D721Med (cell line): ENCODE measurements around the gene FAS.

Source experiments
- DNase-seq: peaks from one replicate; pipeline ENCODE4 v3.0.0; 2011; ENCODE audit warnings: low spot score; ENCODE audit not compliant: insufficient read length
- FAIRE-seq: peaks from 2 replicates; lab custom pipeline; 2011; peaks lifted over from hg19 to GRCh38; lab: Jason Lieb, UNC
- TF ChIP-seq, protein P1 (sequence below): IDR thresholded peaks from 2 replicates; pipeline ENCODE4 v1.5.1; 2012; ENCODE audit warnings: mild to moderate bottlenecking, control low read depth; ENCODE audit not compliant: insufficient read depth; ENCODE audit errors: missing control alignments

The FAS gene

DNA sequence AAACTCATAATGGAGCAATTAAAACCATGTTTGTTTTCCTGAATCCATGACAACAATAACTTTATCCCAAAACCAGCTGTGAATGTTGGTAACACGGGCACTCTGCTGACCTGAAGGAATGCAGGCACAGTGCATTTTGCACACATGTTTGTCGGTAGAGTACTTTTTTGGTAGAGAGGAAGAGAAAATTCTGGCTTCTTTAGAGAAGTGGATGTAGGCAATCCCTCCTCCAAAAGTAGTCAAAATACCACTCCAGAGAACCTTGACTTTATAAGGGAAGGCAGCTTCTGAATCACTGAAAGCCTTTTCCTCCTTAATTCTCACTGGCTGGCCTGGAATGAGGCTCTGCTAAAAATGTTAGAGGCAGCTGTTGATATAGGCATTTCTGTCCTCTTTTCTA is 22.2 kb upstream of the FAS start:
- no peak for DNase-seq
- no peak for FAIRE-seq
- TF ChIP-seq, protein P1, sequence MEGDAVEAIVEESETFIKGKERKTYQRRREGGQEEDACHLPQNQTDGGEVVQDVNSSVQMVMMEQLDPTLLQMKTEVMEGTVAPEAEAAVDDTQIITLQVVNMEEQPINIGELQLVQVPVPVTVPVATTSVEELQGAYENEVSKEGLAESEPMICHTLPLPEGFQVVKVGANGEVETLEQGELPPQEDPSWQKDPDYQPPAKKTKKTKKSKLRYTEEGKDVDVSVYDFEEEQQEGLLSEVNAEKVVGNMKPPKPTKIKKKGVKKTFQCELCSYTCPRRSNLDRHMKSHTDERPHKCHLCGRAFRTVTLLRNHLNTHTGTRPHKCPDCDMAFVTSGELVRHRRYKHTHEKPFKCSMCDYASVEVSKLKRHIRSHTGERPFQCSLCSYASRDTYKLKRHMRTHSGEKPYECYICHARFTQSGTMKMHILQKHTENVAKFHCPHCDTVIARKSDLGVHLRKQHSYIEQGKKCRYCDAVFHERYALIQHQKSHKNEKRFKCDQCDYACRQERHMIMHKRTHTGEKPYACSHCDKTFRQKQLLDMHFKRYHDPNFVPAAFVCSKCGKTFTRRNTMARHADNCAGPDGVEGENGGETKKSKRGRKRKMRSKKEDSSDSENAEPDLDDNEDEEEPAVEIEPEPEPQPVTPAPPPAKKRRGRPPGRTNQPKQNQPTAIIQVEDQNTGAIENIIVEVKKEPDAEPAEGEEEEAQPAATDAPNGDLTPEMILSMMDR = no peak

DNA sequence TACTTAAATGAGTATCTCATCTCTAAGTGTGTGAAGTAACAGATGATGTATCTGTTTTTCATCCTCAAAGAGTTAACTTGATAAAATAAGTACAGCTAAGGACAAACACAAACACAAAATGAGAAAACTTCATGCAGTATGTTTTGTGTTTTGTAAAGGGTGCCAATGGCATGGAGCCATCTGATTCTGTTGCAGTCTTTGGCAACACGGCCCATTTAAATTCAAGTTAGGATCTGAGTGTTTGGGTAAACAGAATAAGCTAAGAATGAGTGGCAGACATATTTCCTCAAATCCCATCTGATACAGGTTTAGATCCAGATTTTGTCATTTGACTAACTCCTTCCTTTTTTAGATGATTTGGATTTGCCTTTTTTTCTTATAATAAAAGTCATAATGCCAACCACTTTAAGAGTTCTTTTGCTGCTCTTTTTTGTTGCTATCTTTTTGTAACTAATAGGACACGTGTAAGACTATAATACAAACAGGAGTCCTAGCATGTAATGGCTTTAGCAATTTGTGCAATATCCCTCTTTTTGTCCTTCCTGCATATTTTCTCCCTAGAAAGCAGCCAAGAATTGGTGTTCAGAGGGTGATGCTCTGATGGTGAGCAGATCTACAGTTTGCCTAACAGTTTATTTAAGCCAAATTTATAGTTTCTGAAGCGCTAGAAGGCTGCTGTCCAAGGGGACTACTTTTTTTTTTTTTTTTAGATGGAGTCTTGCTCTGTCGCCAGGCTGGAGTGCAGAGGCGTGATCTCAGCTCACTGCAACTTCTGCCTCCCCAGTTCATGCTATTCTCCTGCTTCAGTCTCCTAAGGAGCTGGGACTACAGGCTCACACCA is 19.2 kb upstream of the FAS start:
- DNase-seq = no peak
- TF ChIP-seq, protein P1 = no peak
- FAIRE-seq = no peak

DNA sequence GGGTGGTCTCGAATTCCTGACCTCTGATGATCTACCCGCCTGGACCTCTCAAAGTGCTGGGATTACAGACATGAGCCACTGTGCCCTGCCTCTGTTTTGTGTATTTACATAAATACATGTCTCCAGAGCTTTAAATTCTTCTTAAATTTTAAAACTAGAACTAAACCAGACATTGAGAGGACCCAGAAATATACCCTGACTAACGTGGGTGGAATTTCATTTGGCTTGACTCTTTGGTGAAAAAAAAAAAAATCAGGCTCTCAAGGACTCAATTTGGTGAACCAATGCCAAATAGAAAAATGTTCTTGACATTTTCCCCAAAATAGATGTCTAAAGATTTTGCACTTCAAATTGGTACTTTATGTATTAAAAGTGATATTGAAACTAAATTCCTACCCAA is 16.6 kb upstream of the FAS start:
- TF ChIP-seq, protein P1 = no peak
- FAIRE-seq (no peak), DNase-seq (no peak)

DNA sequence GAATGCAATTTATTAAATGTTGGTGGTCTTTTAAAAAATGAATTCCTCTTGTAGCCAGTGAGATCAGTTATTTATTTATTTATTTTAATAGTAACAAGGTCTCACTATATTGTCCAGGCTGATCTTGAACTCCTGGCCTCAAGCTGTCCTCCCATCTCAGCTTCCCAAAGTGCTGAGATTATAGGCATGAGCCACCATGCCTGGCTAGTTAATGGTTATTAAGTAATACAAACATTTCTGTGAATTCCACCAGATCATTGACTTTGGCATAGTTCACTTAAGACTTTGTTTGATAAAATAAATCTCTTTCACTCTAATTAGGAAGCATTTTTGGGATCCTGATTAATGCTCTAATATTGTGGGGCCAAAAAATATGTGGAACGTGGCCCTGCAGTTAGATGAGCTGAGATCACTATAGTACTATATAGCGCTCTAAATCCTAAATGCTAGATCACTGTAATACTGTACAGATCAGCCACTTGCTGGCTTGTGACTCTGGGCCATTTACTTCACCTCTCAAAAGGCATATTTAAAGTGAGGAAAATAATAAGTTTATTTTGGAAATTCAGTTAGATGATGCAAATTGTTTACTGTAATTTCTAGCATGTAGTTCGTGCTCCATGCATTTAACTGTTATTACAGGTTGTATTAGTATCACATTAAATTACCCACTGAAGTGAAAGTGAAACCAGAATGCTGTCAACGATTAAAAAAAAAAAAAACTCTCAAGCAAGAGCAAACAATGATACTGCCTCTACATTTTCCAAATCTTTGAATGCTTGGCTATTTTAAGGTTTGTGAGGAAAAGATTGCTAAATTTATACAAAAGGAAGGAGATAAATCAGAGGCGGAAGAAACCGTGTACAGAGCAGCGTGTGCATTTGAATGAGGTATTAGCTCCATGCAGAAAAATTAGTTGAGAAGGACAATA is 15.9 kb upstream of the FAS start:
- FAIRE-seq = no peak
- TF ChIP-seq, protein P1 = no peak
- DNase-seq = no peak

DNA sequence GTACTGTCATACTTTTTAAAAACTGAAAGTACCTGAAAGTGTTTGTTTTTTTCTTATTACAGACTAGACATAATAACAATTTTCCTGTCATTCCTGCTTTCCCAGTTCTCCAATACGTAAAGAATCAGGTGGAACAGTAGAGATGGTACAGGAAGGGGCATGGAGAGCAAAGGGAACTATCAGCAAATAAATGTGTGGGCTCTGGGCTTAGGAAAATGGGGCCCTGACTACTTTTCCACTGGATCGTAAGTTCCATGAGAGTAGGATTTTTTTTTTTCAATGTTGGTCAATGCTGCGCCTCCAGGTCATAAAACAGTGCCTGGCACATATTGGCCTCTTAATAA is 15.2 kb upstream of the FAS start:
- TF ChIP-seq, protein P1 = no peak
- DNase-seq (no peak), FAIRE-seq (no peak)

DNA sequence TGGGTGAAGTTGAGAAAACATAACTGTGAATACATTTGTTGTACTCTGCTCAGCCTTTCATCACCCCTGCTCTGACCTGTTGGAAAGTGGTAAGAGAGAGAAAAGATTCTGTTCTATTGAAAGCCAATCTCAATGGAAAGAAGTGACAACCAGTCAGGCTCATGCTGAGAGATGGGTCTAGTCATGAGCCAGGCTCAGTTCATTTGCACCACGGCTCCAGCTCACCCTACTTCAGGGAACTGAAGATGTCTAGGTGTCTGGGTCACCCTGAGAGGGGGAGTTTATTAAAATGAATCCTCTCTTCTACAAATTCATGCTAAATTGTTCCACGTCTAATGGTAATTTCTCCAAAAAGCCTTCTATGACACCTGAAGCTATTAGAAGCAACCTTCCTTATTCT is 12.1 kb upstream of the FAS start:
- TF ChIP-seq, protein P1 = no peak
- no peak for FAIRE-seq
- DNase-seq = no peak
